ENCODE results near the gene ABCC4. TPM values are rescaled to one million over a fixed set of nuclear protein-coding genes. Genes with fewer than 3 reads are reported as not detected.
A peak's percentile ranks its signal among the peaks of the same experiment; 100 is the strongest.

ABCC4 gene
- total RNA-seq = 100 to 1,000 TPM; 119 to 144 TPM
- 12.1 TPM for polyA plus RNA-seq (2013, experiment 1 of 2)
- 14.2 TPM for polyA plus RNA-seq (2013, experiment 2 of 2)
- long read RNA-seq, experiment 1, full-length matches to known transcripts = 8 of 64 reads
- long read RNA-seq, experiment 1, partial matches to known transcripts = 24 of 64 reads
- long read RNA-seq, experiment 1, other reads (novel, unspliced or antisense) = 32 of 64 reads
- long read RNA-seq, experiment 2, full-length matches to known transcripts = 132 of 279 reads
- long read RNA-seq, experiment 2, partial matches to known transcripts = 58 of 279 reads
- long read RNA-seq, experiment 2, other reads (novel, unspliced or antisense) = 89 of 279 reads
- long read RNA-seq, experiment 3, full-length matches to known transcripts = 55 of 215 reads
- long read RNA-seq, experiment 3, partial matches to known transcripts = 112 of 215 reads
- long read RNA-seq, experiment 3, other reads (novel, unspliced or antisense) = 48 of 215 reads
- long read RNA-seq, experiment 4, partial matches to known transcripts = 18 of 24 reads
- long read RNA-seq, experiment 4, other reads (novel, unspliced or antisense) = 6 of 24 reads

- Mint-ChIP-seq H3K27ac (peak within 1 kb of the TSS; percentile 82), H3K36me3 (ENCODE audit: low read depth) (peaks cover 71% of the 10 kb centered on the region), H3K27me3 (ENCODE audit: insufficient read depth) (peaks cover 18% of the 10 kb centered on the region), H3K4me3 (peak within 1 kb of the TSS; percentile 74), H3K4me1 (peaks cover 28% of the 10 kb centered on the region), H3K9me3 (peaks cover 21% of the 10 kb centered on the region)
- Histone ChIP-seq H3K9me3 (ENCODE audit: control insufficient read depth, low read length) (peaks cover 13% of the 10 kb centered on the region), H3K27ac (ENCODE audit: low read depth, low read length) (no peak within 1 kb of the TSS), H3K4me1 (ENCODE audit: control insufficient read depth, insufficient read depth, low read length) (peaks cover 5% of the 10 kb centered on the region), H3K27me3 (ENCODE audit: control insufficient read depth, insufficient read depth, low read length, poor library complexity, severe bottlenecking) (peaks cover 10% of the 10 kb centered on the region), H3K9ac (ENCODE audit: extremely low read depth, low read length, poor library complexity, severe bottlenecking) (peak within 1 kb of the TSS; percentile 60), H3K36me3 (ENCODE audit: control insufficient read depth, insufficient read depth, low read length) (peaks cover 15% of the 10 kb centered on the region), H3K4me3 (ENCODE audit: low read length) (peak within 1 kb of the TSS; percentile 85)
- peak; percentile 91 for DNase-seq
- WGBS, 2 experiments (ENCODE audit: insufficient coverage in 1 of 2, insufficient read length in 1 of 2) = 0 to 1% methylated on average over 47 to 98 of the region's 98 CpGs
- TF ChIP-seq CTCF (conservative IDR thresholded peaks at IDR 0.05) = no peak
These were observed at the start of gene ABCC4 for GRCh38 chr13:95301183-95301967. TSS of gene ABCC4 (minus strand) at chr13:95301451. CDS start at chr13:95301314, 137 bp downstream.

GRCh38 chr13:95349267-95349666 lies 48.0 kb upstream of the ABCC4 start:
- 95% methylated on average over 4 of the region's 4 CpGs; no CpG with 5 or more reads in 1 of the 2 experiments for WGBS, 2 experiments (ENCODE audit: insufficient coverage in 1 of 2, insufficient read length in 1 of 2)
- Mint-ChIP-seq H3K4me3 (no peak overlapping the region), H3K4me1 (peaks cover 33% of the 10 kb centered on the region), H3K9me3 (peaks cover 2% of the 10 kb centered on the region), H3K27ac (no peak overlapping the region), H3K36me3 (ENCODE audit: low read depth) (no peaks in the 10 kb centered on the region), H3K27me3 (ENCODE audit: insufficient read depth) (no peaks in the 10 kb centered on the region)
- Histone ChIP-seq H3K4me1 (ENCODE audit: control insufficient read depth, insufficient read depth, low read length) (peaks cover 12% of the 10 kb centered on the region), H3K36me3 (ENCODE audit: control insufficient read depth, insufficient read depth, low read length) (no peaks in the 10 kb centered on the region), H3K9ac (ENCODE audit: extremely low read depth, low read length, poor library complexity, severe bottlenecking) (no peak overlapping the region), H3K27ac (ENCODE audit: low read depth, low read length) (no peak overlapping the region), H3K4me3 (ENCODE audit: low read length) (no peak overlapping the region), H3K9me3 (ENCODE audit: control insufficient read depth, low read length) (no peaks in the 10 kb centered on the region), H3K27me3 (ENCODE audit: control insufficient read depth, insufficient read depth, low read length, poor library complexity, severe bottlenecking) (no peaks in the 10 kb centered on the region)
- DNase-seq = no peak
- no peak for TF ChIP-seq CTCF (conservative IDR thresholded peaks at IDR 0.05)

- TF ChIP-seq CTCF (conservative IDR thresholded peaks at IDR 0.05) = no peak
- no peaks in the 10 kb centered on the region for H3K36me3 Mint-ChIP-seq (ENCODE audit: low read depth)
- Histone ChIP-seq H3K36me3 (ENCODE audit: control insufficient read depth, insufficient read depth, low read length) (no peaks in the 10 kb centered on the region), H3K9ac (ENCODE audit: extremely low read depth, low read length, poor library complexity, severe bottlenecking) (no peak overlapping the region), H3K4me1 (ENCODE audit: control insufficient read depth, insufficient read depth, low read length) (peaks cover 4% of the 10 kb centered on the region), H3K27me3 (ENCODE audit: control insufficient read depth, insufficient read depth, low read length, poor library complexity, severe bottlenecking) (no peaks in the 10 kb centered on the region), H3K9me3 (ENCODE audit: control insufficient read depth, low read length) (no peaks in the 10 kb centered on the region), H3K27ac (ENCODE audit: low read depth, low read length) (no peak overlapping the region), H3K4me3 (ENCODE audit: low read length) (no peak overlapping the region)
- no peak overlapping the region for H3K4me3 Mint-ChIP-seq
- no peak overlapping the region for H3K27ac Mint-ChIP-seq
- H3K27me3 Mint-ChIP-seq (ENCODE audit: insufficient read depth) = no peaks in the 10 kb centered on the region
- no peak for DNase-seq
- H3K4me1 Mint-ChIP-seq = peaks cover 9% of the 10 kb centered on the region
- 94 to 96% methylated on average over 3 of the region's 3 CpGs for WGBS, 2 experiments (ENCODE audit: insufficient coverage in 1 of 2, insufficient read length in 1 of 2)
- no peaks in the 10 kb centered on the region for H3K9me3 Mint-ChIP-seq
These were observed 42.7 kb upstream of the ABCC4 start for GRCh38 chr13:95343944-95344343.
